ENCODE measurements around the gene FERMT2. TPM values are rescaled to one million over a fixed set of nuclear protein-coding genes. Genes with fewer than 3 reads are reported as not detected.

FERMT2 gene
- total and polyA plus RNA-seq, 9 of the 15 experiments (the other 6 are each of a cell fraction or from before 2014, with no cell fraction given): 0.10 to 1.3 (median 0.40) TPM

GRCh38 chr14:52874389-52874788 is 76.5 kb downstream of the FERMT2 start (continued):
- TF ChIP-seq ZBTB40 (IDR thresholded peaks at IDR 0.05) (no peak), ZBTB40 (CRISPR knock-in tag; IDR thresholded peaks at IDR 0.05) (no peak), ESRRA (IDR thresholded peaks at IDR 0.05; ENCODE audit: borderline replicate concordance, low read depth) (no peak), BHLHE40 (IDR thresholded peaks at IDR 0.05; ENCODE audit: low read length) (no peak), ZNF785 (CRISPR knock-in tag; IDR thresholded peaks at IDR 0.05) (no peak), MLX (CRISPR knock-in tag; conservative IDR thresholded peaks at IDR 0.05) (no peak), ZNF696 (CRISPR knock-in tag; conservative IDR thresholded peaks at IDR 0.05) (no peak), ZNF384 (IDR thresholded peaks at IDR 0.05; ENCODE audit: low read depth, low read length) (no peak), EGR1 (conservative IDR thresholded peaks at IDR 0.05) (no peak), NCOR1 (IDR thresholded peaks at IDR 0.05) (no peak), ZNF551 (CRISPR knock-in tag; IDR thresholded peaks at IDR 0.05) (no peak), SREBF1 (IDR thresholded peaks at IDR 0.05; ENCODE audit: borderline replicate concordance, low read depth, low read length) (no peak), HOXB6 (CRISPR knock-in tag; IDR thresholded peaks at IDR 0.05; ENCODE audit: borderline replicate concordance) (no peak)

Measured in K562 (cell line).